ENCODE results near the gene SBK1.

Gene SBK1

DNA sequence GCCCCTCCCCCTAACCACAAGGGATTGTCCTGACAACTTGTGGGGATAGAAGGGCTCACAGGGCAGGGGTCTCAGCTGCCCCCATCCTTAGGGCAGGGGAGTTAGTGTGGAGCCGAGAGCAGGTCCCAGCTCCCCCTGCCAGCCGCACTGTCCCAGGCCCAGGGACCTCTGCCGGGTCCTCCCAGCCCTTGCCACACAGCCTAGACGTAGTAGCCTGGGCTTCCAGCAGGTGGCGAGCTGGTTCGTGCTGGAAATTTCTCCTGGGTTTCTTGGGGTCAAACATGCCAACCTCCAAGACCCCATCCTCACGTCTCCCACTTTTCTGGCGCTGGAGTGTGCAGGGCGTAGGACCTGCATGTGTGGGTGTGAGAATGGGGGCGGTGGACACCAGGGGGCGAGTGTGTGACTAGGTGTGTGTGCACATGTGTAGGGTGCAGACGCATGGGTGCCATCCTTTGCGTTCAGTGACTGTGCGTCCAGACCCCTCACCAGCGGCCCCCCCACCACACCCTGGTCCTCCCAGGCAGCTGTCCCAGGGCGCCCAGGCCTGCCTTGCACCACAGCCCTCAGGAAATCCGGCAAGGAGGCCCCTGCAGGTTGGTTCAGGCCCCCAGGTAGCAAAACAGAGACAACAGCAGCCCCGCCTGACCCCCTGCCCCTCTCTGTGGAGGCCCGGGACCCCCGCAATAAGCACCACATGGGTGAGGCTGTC lies 29.5 kb downstream of the SBK1 start:
- no peaks in the 10 kb centered on the region for H3K27me3 ChIP-seq (ENCODE audit: insufficient read depth, low read length, poor library complexity)
- no peak overlapping the region for H3K9ac ChIP-seq (ENCODE audit: low read depth, low read length)
- H3K27ac ChIP-seq (ENCODE audit: low read length): no peak overlapping the region
- no peaks in the 10 kb centered on the region for H3K4me1 ChIP-seq (ENCODE audit: insufficient read depth, low read length)
- H3K9me3 ChIP-seq (ENCODE audit: insufficient read depth, low read length, severe bottlenecking): no peaks in the 10 kb centered on the region
- peaks cover 7% of the 10 kb centered on the region; the same call in 1 of the 2 replicates for H3K36me3 ChIP-seq (ENCODE audit: insufficient read depth, low read length)
- ATAC-seq (ENCODE audit: insufficient read depth, low read depth): peak; percentile 76
- peaks cover 2% of the 10 kb centered on the region; the same call in 1 of the 2 replicates for H4K20me1 ChIP-seq (ENCODE audit: insufficient read depth, low read length)
- TF ChIP-seq, protein P1, sequence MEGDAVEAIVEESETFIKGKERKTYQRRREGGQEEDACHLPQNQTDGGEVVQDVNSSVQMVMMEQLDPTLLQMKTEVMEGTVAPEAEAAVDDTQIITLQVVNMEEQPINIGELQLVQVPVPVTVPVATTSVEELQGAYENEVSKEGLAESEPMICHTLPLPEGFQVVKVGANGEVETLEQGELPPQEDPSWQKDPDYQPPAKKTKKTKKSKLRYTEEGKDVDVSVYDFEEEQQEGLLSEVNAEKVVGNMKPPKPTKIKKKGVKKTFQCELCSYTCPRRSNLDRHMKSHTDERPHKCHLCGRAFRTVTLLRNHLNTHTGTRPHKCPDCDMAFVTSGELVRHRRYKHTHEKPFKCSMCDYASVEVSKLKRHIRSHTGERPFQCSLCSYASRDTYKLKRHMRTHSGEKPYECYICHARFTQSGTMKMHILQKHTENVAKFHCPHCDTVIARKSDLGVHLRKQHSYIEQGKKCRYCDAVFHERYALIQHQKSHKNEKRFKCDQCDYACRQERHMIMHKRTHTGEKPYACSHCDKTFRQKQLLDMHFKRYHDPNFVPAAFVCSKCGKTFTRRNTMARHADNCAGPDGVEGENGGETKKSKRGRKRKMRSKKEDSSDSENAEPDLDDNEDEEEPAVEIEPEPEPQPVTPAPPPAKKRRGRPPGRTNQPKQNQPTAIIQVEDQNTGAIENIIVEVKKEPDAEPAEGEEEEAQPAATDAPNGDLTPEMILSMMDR (IDR thresholded peaks at IDR 0.05; ENCODE audit: borderline replicate concordance, extremely low read depth, low read length, poor library complexity, severe bottlenecking): peak; percentile 86
- TF ChIP-seq EZH2 (IDR thresholded peaks at IDR 0.05; ENCODE audit: borderline replicate concordance, low read depth, low read length, severe bottlenecking): no peak
- H3K4me2 ChIP-seq (ENCODE audit: insufficient read depth, low read length): no peak overlapping the region
- H3K4me3 ChIP-seq (ENCODE audit: low read depth in 1 of 2, low read length in 2 of 2): no peak overlapping the region
- DNase-seq: peak; percentile 63
- H2AFZ ChIP-seq (ENCODE audit: low read depth, low read length): no peak overlapping the region
- no peaks in the 10 kb centered on the region for H3K79me2 ChIP-seq (ENCODE audit: insufficient read depth, low read length)

DNA sequence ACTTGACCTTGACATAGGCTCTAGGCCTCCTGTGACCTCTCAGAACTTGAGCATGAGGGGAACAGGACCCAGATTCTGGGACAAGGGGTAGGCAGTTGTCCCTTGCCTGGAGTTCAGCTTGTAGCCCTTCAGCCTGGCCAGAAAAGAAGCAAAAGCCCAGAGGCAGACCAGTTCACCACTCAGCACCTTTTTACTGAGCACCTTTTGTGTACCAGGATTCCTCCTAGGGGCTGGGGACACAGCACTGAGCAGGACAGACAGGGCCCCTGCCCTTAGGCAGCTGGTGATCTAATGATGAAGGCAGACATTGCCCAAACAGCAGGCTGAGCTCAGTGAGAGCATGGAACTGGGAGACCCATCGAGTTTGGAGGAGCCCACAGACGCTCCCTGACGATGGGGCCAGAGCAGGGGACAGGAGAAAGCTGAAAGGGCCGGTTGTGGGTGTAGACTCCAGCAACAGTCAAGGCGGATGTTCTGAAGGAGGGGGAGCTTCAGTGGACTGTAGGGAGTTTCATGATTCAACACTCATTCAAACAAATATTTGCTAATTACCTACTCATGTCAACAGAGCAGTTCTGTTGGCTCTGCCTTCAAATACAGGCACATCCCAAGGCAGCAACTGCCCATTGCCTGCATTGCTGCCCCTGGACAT lies 32.0 kb downstream of the SBK1 start:
- Histone ChIP-seq H3K4me1 (ENCODE audit: insufficient read depth, low read length) (no peaks in the 10 kb centered on the region), H3K27ac (ENCODE audit: low read length) (no peak overlapping the region), H3K36me3 (ENCODE audit: insufficient read depth, low read length) (no peaks in the 10 kb centered on the region; the same call in 1 of the 2 replicates), H3K9me3 (ENCODE audit: insufficient read depth, low read length, severe bottlenecking) (no peaks in the 10 kb centered on the region), H3K79me2 (ENCODE audit: insufficient read depth, low read length) (no peaks in the 10 kb centered on the region), H3K4me2 (ENCODE audit: insufficient read depth, low read length) (no peak overlapping the region), H3K9ac (ENCODE audit: low read depth, low read length) (no peak overlapping the region), H4K20me1 (ENCODE audit: insufficient read depth, low read length) (0 out of 2 replicates have a peak, but pooled peaks cover 2% of the 10 kb centered on the region), H2AFZ (ENCODE audit: low read depth, low read length) (no peak overlapping the region), H3K4me3 (ENCODE audit: low read depth in 1 of 2, low read length in 2 of 2) (no peak overlapping the region), H3K27me3 (ENCODE audit: insufficient read depth, low read length, poor library complexity) (no peaks in the 10 kb centered on the region)
- ATAC-seq (ENCODE audit: insufficient read depth, low read depth) (no peak), DNase-seq (no peak)
- TF ChIP-seq EZH2 (IDR thresholded peaks at IDR 0.05; ENCODE audit: borderline replicate concordance, low read depth, low read length, severe bottlenecking): no peak
- TF ChIP-seq, protein P1 (IDR thresholded peaks at IDR 0.05; ENCODE audit: borderline replicate concordance, extremely low read depth, low read length, poor library complexity, severe bottlenecking): no peak

DNA sequence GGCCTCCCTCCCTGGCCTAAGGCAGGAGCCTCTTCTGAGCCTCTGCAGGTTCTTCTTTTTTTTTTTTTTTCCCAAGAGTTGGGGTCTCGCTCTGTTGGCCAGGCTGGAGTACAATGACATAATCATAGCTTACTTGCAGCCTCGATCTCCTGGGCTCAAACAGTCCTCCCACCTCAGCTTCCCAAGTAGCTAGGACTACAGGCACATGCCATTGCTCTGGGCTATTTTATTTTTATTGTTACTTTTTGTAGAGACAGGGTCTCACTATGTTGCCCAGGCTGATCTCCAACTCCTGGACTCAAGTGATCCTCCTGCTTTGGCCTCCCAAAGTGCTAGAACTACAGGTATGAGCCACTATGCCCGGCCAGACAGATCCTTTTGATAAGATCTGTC lies 32.6 kb downstream of the SBK1 start:
- TF ChIP-seq, protein P1 (IDR thresholded peaks at IDR 0.05; ENCODE audit: borderline replicate concordance, extremely low read depth, low read length, poor library complexity, severe bottlenecking): no peak
- ATAC-seq (ENCODE audit: insufficient read depth, low read depth) (no peak), DNase-seq (no peak)
- no peak overlapping the region for H3K4me3 ChIP-seq (ENCODE audit: low read depth in 1 of 2, low read length in 2 of 2)
- no peak overlapping the region for H3K27ac ChIP-seq (ENCODE audit: low read length)
- no peaks in the 10 kb centered on the region; the same call in 1 of the 2 replicates for H3K36me3 ChIP-seq (ENCODE audit: insufficient read depth, low read length)
- 0 out of 2 replicates have a peak, but pooled peaks cover 2% of the 10 kb centered on the region for H4K20me1 ChIP-seq (ENCODE audit: insufficient read depth, low read length)
- H3K27me3 ChIP-seq (ENCODE audit: insufficient read depth, low read length, poor library complexity): no peaks in the 10 kb centered on the region
- no peaks in the 10 kb centered on the region for H3K79me2 ChIP-seq (ENCODE audit: insufficient read depth, low read length)
- no peak overlapping the region for H2AFZ ChIP-seq (ENCODE audit: low read depth, low read length)
- H3K4me2 ChIP-seq (ENCODE audit: insufficient read depth, low read length): no peak overlapping the region
- H3K4me1 ChIP-seq (ENCODE audit: insufficient read depth, low read length): no peaks in the 10 kb centered on the region
- H3K9me3 ChIP-seq (ENCODE audit: insufficient read depth, low read length, severe bottlenecking): no peaks in the 10 kb centered on the region
- no peak overlapping the region for H3K9ac ChIP-seq (ENCODE audit: low read depth, low read length)

All from DND-41 (cell line).